22Rv1 (cell line): ENCODE data around the gene NETO2.
A peak's percentile ranks its signal among the peaks of the same experiment; 100 is the strongest.
"Not testable (repeated sequence)": the region's sequence is repeated elsewhere in the genome, so short reads cannot be mapped to it uniquely, and the experiment has no call there.

Experiments used
- H3K27ac ChIP-seq: fragments of 450-650 bp; 2 replicates; pipeline ENCODE4 v1.5.1; 2017
- CTCF ChIP-seq: fragments of 450-650 bp; IDR thresholded peaks from 2 replicates; pipeline ENCODE4 v1.5.1; 2017; ENCODE audit warnings: mild to moderate bottlenecking
- ZFX ChIP-seq: fragments of 450-650 bp; IDR thresholded peaks from 2 replicates; pipeline ENCODE4 v1.6.1; 2017; ENCODE audit warnings: antibody characterized with exemption, borderline replicate concordance

Gene NETO2

GRCh38 chr16:47160422-47160821 lies 16.7 kb upstream of the NETO2 start:
- TF ChIP-seq ZFX: no peak
- TF ChIP-seq CTCF: no peak
- no peak overlapping the region for H3K27ac ChIP-seq

GRCh38 chr16:47158992-47159391 lies 15.2 kb upstream of the NETO2 start:
- TF ChIP-seq CTCF (no peak), ZFX (no peak)
- H3K27ac ChIP-seq: no peak overlapping the region

- H3K27ac ChIP-seq: no peak overlapping the region
- TF ChIP-seq ZFX (no peak), CTCF (no peak)
Observed at GRCh38 chr16:47156680-47157215, 13.0 kb upstream of the NETO2 start.

- not testable (repeated sequence) for H3K27ac ChIP-seq
Observed at GRCh38 chr16:47152501-47152900, 8.8 kb upstream of the NETO2 start.

- TF ChIP-seq ZFX (no peak), CTCF (no peak)
- no peak overlapping the region for H3K27ac ChIP-seq
Observed at GRCh38 chr16:47150067-47150466, 6.3 kb upstream of the NETO2 start.

- peak; percentile 26 for TF ChIP-seq CTCF
- no peak for TF ChIP-seq ZFX
- peak overlapping the region; percentile 82 for H3K27ac ChIP-seq
Observed at GRCh38 chr16:47144559-47144877, 773 bp upstream of the NETO2 start.

- peak overlapping the region; percentile 82 for H3K27ac ChIP-seq
- TF ChIP-seq ZFX (no peak), CTCF (peak; percentile 90)
Observed at GRCh38 chr16:47142821-47143676, 696 bp downstream of the NETO2 start.

GRCh38 chr16:47142486-47142820 lies 1.3 kb downstream of the NETO2 start:
- H3K27ac ChIP-seq: peak overlapping the region; percentile 82
- TF ChIP-seq CTCF: no peak
- no peak for TF ChIP-seq ZFX
